HepG2 (cell line): ENCODE measurements around the gene SLC25A28. TPM values are rescaled to one million over a fixed set of nuclear protein-coding genes. Genes with fewer than 3 reads are reported as not detected.

Experiments used
- DPF2 ChIP-seq: sonication (generic); formaldehyde crosslinking; IDR thresholded peaks from 2 replicates; pipeline ENCODE4 v1.4.0; 2020; ENCODE audit warnings: mild to moderate bottlenecking, low read depth, missing genetic modification reagents, borderline replicate concordance
- FIP1L1 ChIP-seq: fragments of 200-400 bp; formaldehyde crosslinking; IDR thresholded peaks from 2 replicates; pipeline ENCODE4 v1.6.1; 2018; ENCODE audit warnings: low read depth, mild to moderate bottlenecking, low read length, moderate library complexity, borderline replicate concordance; ENCODE audit not compliant: insufficient read depth
- GATAD2A ChIP-seq: IDR thresholded peaks from 2 replicates; pipeline ENCODE4 v1.6.1; 2016
- KLF15 ChIP-seq: sonication (generic); formaldehyde crosslinking; IDR thresholded peaks from 2 replicates; pipeline ENCODE4 v1.8.1; 2023; ENCODE audit warnings: borderline replicate concordance, mild to moderate bottlenecking, inconsistent platforms, missing genetic modification reagents, mixed read lengths
- MTA1 ChIP-seq: sonication (generic); formaldehyde crosslinking; IDR thresholded peaks from 2 replicates; pipeline ENCODE4 v1.4.0; 2020; ENCODE audit warnings: missing genetic modification reagents, mild to moderate bottlenecking, borderline replicate concordance
- MTA3 ChIP-seq: sonication (generic); formaldehyde crosslinking; IDR thresholded peaks from 2 replicates; pipeline ENCODE4 v1.4.0; 2020; ENCODE audit warnings: missing genetic modification reagents
- PRDM4 ChIP-seq: sonication (generic); formaldehyde crosslinking; IDR thresholded peaks from 2 replicates; pipeline ENCODE4 v1.9.0; 2021; ENCODE audit warnings: missing genetic modification reagents, borderline replicate concordance
- RBM39 ChIP-seq: fragments of 200-400 bp; formaldehyde crosslinking; IDR thresholded peaks from one replicate; pipeline ENCODE4 v1.6.1; 2018; ENCODE audit warnings: antibody characterized with exemption, mild to moderate bottlenecking, low read depth, low read length; ENCODE audit not compliant: poor library complexity, severe bottlenecking
- RCOR2 ChIP-seq: IDR thresholded peaks from 2 replicates; pipeline ENCODE4 v1.6.1; 2016; ENCODE audit warnings: missing biosample characterization, missing genetic modification reagents
- TFDP2 ChIP-seq: sonication (generic); formaldehyde crosslinking; IDR thresholded peaks from 2 replicates; pipeline ENCODE4 v1.4.0; 2020; ENCODE audit warnings: missing genetic modification reagents
- THAP8 ChIP-seq: sonication (generic); formaldehyde crosslinking; IDR thresholded peaks from 2 replicates; pipeline ENCODE4 v1.5.1; 2020; ENCODE audit warnings: missing genetic modification reagents, mild to moderate bottlenecking, borderline replicate concordance
- ZBTB21 ChIP-seq: sonication (generic); formaldehyde crosslinking; IDR thresholded peaks from 2 replicates; pipeline ENCODE4 v1.4.0; 2020; ENCODE audit warnings: missing genetic modification reagents
- ZBTB39 ChIP-seq: sonication (generic); formaldehyde crosslinking; IDR thresholded peaks from 2 replicates; pipeline ENCODE4 v1.5.0; 2020; ENCODE audit warnings: missing genetic modification reagents
- ZMYM3 ChIP-seq: sonication (generic); formaldehyde crosslinking; IDR thresholded peaks from 2 replicates; pipeline ENCODE4 v1.5.1; 2020; ENCODE audit warnings: mild to moderate bottlenecking, missing genetic modification reagents
- ZNF326 ChIP-seq: sonication (generic); formaldehyde crosslinking; IDR thresholded peaks from 2 replicates; pipeline ENCODE4 v1.4.0; 2020; ENCODE audit warnings: missing genetic modification reagents, borderline replicate concordance
- ZNF431 ChIP-seq: sonication (generic); formaldehyde crosslinking; IDR thresholded peaks from 2 replicates; pipeline ENCODE4 v1.9.0; 2022; ENCODE audit warnings: missing genetic modification reagents, low read depth, mild to moderate bottlenecking, borderline replicate concordance
- ZNF432 ChIP-seq: sonication (generic); formaldehyde crosslinking; IDR thresholded peaks from 2 replicates; pipeline ENCODE4 v1.5.0; 2020; ENCODE audit warnings: missing genetic modification reagents, mild to moderate bottlenecking, borderline replicate concordance
- ZNF577 ChIP-seq: sonication (generic); formaldehyde crosslinking; IDR thresholded peaks from 2 replicates; pipeline ENCODE4 v1.4.0; 2020; ENCODE audit warnings: mild to moderate bottlenecking, low read depth, missing genetic modification reagents, borderline replicate concordance
- ZNF639 ChIP-seq: conservative IDR thresholded peaks from 2 replicates; pipeline ENCODE4 v1.6.1; 2018; ENCODE audit warnings: missing genetic modification reagents
- ZNF672 ChIP-seq: sonication (generic); formaldehyde crosslinking; IDR thresholded peaks from 2 replicates; pipeline ENCODE4 v1.8.1; 2022; ENCODE audit warnings: missing genetic modification reagents
- ZNF891 ChIP-seq: sonication (generic); formaldehyde crosslinking; IDR thresholded peaks from 2 replicates; pipeline ENCODE4 v1.5.0; 2020; ENCODE audit warnings: mild to moderate bottlenecking, missing genetic modification reagents
- ZSCAN29 ChIP-seq: sonication (generic); formaldehyde crosslinking; conservative IDR thresholded peaks from 2 replicates; pipeline ENCODE4 v1.4.0; 2020; ENCODE audit warnings: mild to moderate bottlenecking, missing genetic modification reagents
- ZSCAN9 ChIP-seq: IDR thresholded peaks from 2 replicates; pipeline ENCODE4 v1.6.1; 2016; ENCODE audit warnings: borderline replicate concordance
- polyA plus RNA-seq, 8 experiments: library from polyadenylated mRNA; depleted of rRNA in 3 of 8; stranded (reverse) in 7 of 8; unstranded in 1 of 8; fragments of >200 nt; fragmentation: Illumina TruSeq in 4 of 8; extraction: Trizol in 4 of 8; gene quantifications; 2 replicates each; pipeline versions ENCODE4 v1.2.1 to v1.2.3, GENCODE V29; 2011 to 2016; ENCODE audit warnings: low read depth in 4 of 8, missing spikeins in 1 of 8, mixed read lengths in 1 of 8; ENCODE audit not compliant: insufficient read depth in 1 of 8
- total RNA-seq, 5 experiments: library from RNA; depleted of rRNA; stranded (reverse); fragments of >200 nt; fragmentation: Illumina TruSeq; extraction: Trizol; gene quantifications; 2 replicates each; pipeline ENCODE4 v1.2.3, GENCODE V29; 2016; ENCODE audit warnings: low read depth in 1 of 5

The SLC25A28 gene
- total and polyA plus RNA-seq, 2 of the 13 experiments (the other 11 are each of a cell fraction or from before 2014, with no cell fraction given) = 15.2 to 41.0 TPM

GRCh38 chr10:99647601-99648151 lies 27.4 kb upstream of the SLC25A28 start (continued):
- TF ChIP-seq TFDP2 (CRISPR knock-in tag) (no peak), THAP8 (CRISPR knock-in tag) (no peak), ZNF891 (CRISPR knock-in tag) (no peak), GATAD2A (CRISPR knock-in tag) (peak; percentile 67), ZNF432 (CRISPR knock-in tag) (no peak), ZNF639 (CRISPR knock-in tag) (no peak), MTA3 (no peak), ZBTB21 (CRISPR knock-in tag) (no peak), ZNF326 (CRISPR knock-in tag) (no peak), ZNF577 (CRISPR knock-in tag) (no peak), MTA1 (CRISPR knock-in tag) (no peak), ZMYM3 (CRISPR knock-in tag) (no peak), RCOR2 (CRISPR knock-in tag) (no peak), RBM39 (no peak), PRDM4 (CRISPR knock-in tag) (no peak), FIP1L1 (no peak), KLF15 (CRISPR knock-in tag) (no peak), ZNF672 (CRISPR knock-in tag) (no peak), ZNF431 (no peak), ZBTB39 (CRISPR knock-in tag) (no peak), DPF2 (no peak), ZSCAN9 (CRISPR knock-in tag) (0 out of 2 replicates have a peak, but pooled peaks have one; percentile 44), ZSCAN29 (CRISPR knock-in tag) (no peak)
